IPS-15b (cell line): ENCODE results near the gene GGPS1.
"Not testable (repeated sequence)": the region's sequence is repeated elsewhere in the genome, so short reads cannot be mapped to it uniquely, and the experiment has no call there.

Source experiments
- H3K27me3 ChIP-seq: one replicate; pipeline ENCODE4 v1.6.1; 2013; ENCODE audit warnings: low read length; ENCODE audit not compliant: control insufficient read depth, insufficient read depth
- H3K36me3 ChIP-seq: one replicate; pipeline ENCODE4 v1.6.1; 2013; ENCODE audit warnings: low read length; ENCODE audit not compliant: control insufficient read depth, insufficient read depth
- H3K4me1 ChIP-seq: one replicate; pipeline ENCODE4 v1.6.1; 2013; ENCODE audit warnings: mild to moderate bottlenecking, low read length; ENCODE audit not compliant: control insufficient read depth, insufficient read depth
- H3K4me3 ChIP-seq: one replicate; pipeline ENCODE4 v1.5.1; 2013; ENCODE audit warnings: low read depth, low read length
- H3K9ac ChIP-seq: one replicate; pipeline ENCODE4 v1.6.1; 2013; ENCODE audit warnings: low read depth, mild to moderate bottlenecking, low read length
- H3K9me3 ChIP-seq: one replicate; pipeline ENCODE4 v1.6.1; 2013; ENCODE audit warnings: mild to moderate bottlenecking, low read length; ENCODE audit not compliant: control insufficient read depth, insufficient read depth

GGPS1 gene

DNA sequence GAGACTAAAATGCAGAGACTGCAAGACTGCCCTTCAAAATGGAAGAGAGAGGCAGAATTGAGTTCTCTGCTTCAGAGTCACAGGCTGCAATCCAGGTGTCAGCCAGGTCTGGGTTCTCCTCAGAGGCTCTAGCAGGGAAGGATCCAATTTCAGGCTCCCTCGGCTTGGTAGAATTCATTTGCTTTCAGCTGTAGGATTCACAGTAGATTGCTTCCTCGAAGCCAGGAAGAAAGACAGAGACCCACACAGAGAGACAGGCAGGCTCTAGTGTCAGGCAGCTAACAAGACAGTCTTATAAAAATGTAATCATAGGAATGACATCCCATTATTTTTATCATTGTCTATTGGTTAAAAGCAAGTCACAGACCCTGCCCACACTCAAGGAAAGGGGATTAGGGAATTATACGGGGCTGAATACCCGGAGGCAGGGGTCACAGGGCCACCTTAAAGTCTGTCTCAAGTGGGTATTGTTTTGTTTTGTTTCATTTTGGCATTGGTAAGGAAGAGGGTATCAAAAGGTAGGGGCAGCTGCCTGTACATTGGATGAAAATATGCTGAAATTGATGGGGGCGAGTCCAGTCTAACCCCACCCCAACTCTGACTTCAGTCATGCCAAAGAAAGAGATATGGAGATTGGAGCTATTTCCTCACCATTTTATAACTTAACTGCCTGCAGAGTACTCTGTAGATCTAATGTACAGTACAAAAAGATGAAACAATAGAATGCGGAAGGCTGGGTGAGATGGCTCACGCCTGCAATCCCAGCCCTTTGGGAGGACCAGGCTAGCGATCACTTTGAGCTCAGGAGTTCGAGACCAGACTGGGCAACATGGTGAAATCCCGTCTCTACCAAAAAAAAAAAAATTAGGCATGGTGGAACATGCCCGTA lies 29.4 kb downstream of the GGPS1 start:
- Histone ChIP-seq H3K9me3 (no peaks in the 10 kb centered on the region), H3K27me3 (no peaks in the 10 kb centered on the region), H3K4me3 (no peak overlapping the region), H3K36me3 (no peaks in the 10 kb centered on the region), H3K9ac (no peak overlapping the region), H3K4me1 (no peaks in the 10 kb centered on the region)

DNA sequence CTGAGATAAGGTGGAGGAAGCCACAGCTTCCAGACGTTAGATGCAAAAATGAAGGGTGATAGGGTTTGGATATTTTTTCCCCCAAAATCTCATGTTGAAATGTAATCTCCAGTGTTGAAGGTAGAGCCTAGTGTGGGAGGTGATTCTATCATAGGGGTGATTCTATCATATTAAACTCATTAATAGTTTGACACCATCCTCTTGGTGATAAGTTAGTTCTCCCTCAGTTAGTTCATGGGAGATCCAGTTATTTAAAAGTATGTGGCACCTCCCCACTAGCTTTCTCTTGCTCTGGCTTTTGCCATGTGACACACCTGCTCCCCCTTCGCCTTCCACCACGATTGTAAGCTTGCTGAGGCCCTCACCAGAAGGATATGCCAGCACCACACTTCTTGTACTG lies 30.5 kb downstream of the GGPS1 start:
- no peak overlapping the region for H3K9ac ChIP-seq
- no peaks in the 10 kb centered on the region for H3K27me3 ChIP-seq
- no peak overlapping the region for H3K4me3 ChIP-seq
- H3K4me1 ChIP-seq: no peaks in the 10 kb centered on the region
- H3K9me3 ChIP-seq: no peaks in the 10 kb centered on the region
- no peaks in the 10 kb centered on the region for H3K36me3 ChIP-seq

DNA sequence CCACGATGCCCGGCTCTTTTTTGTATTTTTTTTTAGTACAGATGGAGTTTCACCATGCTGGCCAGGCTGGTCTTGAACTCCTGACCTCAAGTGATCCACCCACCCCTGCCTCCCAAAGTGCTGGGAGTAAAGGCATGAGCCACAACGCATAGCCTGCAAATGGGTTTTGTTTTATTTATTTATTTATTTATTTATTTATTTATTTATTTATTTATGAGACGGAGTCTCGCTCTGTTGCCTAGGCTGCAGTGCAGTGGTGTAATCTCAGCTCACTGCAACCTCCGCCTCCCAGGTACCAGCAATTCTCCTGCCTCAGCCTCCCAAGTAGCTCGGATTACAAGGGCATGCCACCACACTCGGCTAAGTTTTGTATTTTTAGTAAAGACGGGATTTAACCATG lies 35.8 kb downstream of the GGPS1 start:
- not testable (repeated sequence) for H3K9ac ChIP-seq, H3K36me3 ChIP-seq, H3K9me3 ChIP-seq, H3K27me3 ChIP-seq, H3K4me1 ChIP-seq, H3K4me3 ChIP-seq

DNA sequence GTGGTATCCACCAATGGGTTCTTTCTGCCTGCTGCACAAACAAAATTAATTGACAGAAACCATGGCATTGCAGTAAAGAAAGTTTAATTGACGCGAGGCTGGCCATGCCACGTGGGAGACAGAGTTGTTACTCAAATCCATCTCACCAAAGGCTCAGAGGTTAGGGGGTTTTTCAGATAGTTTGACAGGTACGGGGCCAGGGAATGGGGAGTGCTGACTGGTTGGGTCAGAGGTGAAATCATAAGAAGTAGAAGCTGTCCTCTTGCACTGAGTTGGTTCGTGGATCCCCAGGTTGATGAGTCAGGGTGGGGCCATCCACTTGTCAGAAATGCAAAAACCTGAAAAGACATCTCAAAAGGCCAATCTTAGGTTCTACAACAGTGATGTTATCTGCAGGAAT lies 37.9 kb downstream of the GGPS1 start:
- H3K9ac ChIP-seq: no peak overlapping the region
- no peaks in the 10 kb centered on the region for H3K36me3 ChIP-seq
- no peaks in the 10 kb centered on the region for H3K4me1 ChIP-seq
- H3K27me3 ChIP-seq: no peaks in the 10 kb centered on the region
- no peak overlapping the region for H3K4me3 ChIP-seq
- H3K9me3 ChIP-seq: no peaks in the 10 kb centered on the region

DNA sequence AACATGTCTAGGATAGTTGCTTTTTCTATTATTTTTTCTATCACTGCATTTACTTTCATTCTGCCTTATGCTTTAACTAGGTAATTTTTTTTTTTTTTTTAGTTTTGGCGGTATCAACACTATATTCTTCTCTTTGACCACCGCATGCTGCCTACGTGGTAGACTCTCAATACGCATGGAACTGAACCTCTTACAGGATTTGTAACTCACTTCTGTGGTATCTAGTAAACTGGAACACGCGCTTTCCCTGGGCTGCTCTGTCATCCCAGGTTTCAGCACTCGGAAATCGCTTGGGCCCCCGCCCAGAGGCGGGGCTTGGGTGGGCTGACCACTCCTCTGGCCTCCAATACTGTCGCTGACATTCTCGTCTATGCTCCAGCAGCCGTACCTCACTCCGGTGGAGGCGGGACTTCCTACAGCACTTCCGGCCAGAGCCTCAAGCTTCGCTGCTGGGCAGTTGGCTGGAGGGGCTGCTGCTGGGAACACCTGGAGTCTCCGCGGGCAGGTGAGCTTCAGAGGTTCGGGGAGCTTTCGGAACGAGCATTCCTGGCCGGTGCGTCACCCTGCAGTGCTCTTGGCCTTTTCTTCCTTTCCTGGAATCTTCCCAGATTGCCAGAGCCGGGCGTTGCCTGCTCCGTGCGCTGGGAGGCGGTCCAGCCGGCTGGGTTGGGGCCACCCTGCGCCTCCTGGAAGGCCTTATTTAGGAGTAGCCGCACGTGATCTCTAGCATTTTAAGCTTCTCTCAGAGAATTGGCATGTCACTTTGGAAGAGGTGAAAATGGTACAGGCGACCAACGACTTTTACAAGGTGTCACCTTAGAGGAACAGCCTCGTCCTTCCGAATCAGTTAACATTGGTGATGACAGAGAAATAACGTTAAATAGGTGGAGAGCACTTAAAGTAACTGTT lies 38.9 kb downstream of the GGPS1 start, which contains the start of gene TBCE:
TSS of gene TBCE (plus strand) at position 428 of the 909 bp plus-strand sequence. CDS start 12,623 bp downstream, outside the sequence.
- Histone ChIP-seq H3K4me1 (no peaks in the 10 kb centered on the region), H3K36me3 (no peaks in the 10 kb centered on the region), H3K9ac (peak within 1 kb of the TSS; percentile 38), H3K9me3 (no peaks in the 10 kb centered on the region), H3K4me3 (peak within 1 kb of the TSS; percentile 61), H3K27me3 (no peaks in the 10 kb centered on the region)

DNA sequence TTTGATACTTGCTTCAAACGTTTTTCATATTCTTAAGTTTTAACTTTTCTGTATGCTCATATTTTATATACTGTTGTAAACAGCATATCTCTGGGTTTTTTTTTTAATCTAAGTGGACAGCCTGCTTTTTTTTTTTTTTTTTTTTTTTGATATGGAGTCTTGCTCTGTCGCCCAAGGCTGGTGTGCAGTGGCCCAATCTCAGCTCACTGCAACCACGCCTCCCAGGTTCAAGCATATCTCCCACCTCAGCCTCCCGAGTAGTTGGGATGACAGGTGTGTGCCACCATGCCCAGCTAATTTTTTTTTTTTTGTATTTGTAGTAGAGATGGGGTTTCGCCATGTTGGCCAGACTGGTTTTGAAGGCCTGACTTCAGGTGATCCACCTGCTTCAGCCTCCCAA lies 40.1 kb downstream of the GGPS1 start:
- no peaks in the 10 kb centered on the region for H3K4me1 ChIP-seq
- H3K9me3 ChIP-seq: no peaks in the 10 kb centered on the region
- no peak overlapping the region for H3K4me3 ChIP-seq
- H3K36me3 ChIP-seq: no peaks in the 10 kb centered on the region
- no peaks in the 10 kb centered on the region for H3K27me3 ChIP-seq
- H3K9ac ChIP-seq: no peak overlapping the region

DNA sequence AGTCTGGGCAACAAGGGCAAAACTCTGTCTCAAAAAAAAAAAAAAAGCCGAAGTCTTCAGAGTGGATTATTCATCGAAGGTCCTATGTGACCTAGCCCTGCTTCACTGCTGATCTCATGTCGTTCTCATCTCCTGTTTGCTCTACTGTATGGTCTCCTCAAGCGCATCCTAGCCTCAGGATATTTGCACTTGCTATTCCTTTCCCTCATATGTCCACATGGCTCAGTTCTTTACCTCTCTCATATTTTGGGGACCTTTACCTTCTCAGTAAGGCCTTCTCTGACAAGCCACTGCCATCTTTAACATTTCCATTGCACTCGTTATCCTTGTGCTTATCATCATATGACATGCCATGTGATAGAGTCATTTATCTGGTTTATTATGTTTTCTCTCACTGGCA lies 41.4 kb downstream of the GGPS1 start:
- Histone ChIP-seq H3K27me3 (no peaks in the 10 kb centered on the region), H3K4me3 (no peak overlapping the region), H3K9me3 (no peaks in the 10 kb centered on the region), H3K36me3 (no peaks in the 10 kb centered on the region), H3K4me1 (no peaks in the 10 kb centered on the region), H3K9ac (no peak overlapping the region)

DNA sequence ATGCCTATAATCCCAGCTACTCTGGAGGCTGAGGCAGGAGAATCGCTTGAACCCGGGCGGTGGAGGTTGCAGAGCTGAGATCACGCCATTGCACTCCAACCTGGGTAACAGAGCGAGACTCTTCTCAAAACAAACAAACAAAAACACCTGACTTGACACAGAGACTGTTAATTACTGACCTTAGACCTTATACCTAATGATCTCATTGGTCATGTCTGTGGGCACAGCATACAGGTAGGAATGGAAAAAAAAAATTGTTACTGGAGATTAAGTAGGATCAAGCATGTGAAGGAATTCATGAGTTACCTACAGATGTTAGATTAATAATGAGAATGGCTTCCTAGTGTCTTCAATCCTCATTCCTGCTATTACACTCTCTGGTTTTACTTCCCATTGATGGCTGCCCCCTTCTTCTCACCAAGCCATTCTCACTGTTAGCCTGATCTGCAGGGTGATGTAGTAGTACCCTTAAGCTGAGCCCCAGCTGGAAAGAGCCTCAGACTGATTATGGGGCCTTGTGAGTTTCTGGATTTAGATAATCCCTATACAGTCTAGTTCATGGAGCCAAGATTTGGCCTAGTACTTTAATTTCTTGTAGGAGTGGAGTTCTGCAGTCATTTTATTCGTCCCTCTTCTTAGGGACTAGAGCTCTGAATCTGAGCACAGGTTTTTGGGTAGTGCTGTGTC lies 47.7 kb downstream of the GGPS1 start:
- Histone ChIP-seq H3K36me3 (no peaks in the 10 kb centered on the region), H3K9ac (no peak overlapping the region), H3K9me3 (no peaks in the 10 kb centered on the region), H3K4me1 (no peaks in the 10 kb centered on the region), H3K27me3 (no peaks in the 10 kb centered on the region), H3K4me3 (no peak overlapping the region)

DNA sequence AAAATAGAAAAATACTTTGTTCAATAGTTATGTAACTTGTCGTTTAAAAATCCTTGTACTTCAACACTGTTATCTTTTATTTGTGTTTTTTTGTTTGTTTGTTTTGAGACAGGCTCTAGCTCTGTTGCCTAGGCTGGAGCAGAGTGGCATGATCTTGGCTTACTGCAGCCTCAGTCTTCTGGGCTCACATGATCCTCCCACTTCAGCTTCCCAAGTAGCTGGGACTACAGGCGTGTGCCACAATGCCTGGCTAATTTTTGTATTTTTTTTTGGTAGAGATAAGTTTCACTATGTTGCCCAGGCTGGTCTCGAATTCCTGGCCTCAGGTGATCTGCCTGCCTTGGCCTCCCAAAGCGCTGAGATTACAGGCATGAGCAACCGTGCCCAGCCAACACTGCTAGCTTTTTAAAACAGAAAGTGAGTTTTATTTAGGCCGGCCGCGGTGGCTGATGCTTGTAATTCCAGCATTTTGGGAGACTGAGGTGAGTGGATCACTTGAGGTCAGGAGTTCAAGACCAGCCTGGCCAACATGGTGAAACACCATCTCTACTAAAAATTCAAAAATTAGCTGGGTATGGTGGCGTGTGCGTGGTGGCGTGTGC lies 49.9 kb downstream of the GGPS1 start:
- not testable (repeated sequence) for H3K27me3 ChIP-seq, H3K36me3 ChIP-seq, H3K9me3 ChIP-seq

DNA sequence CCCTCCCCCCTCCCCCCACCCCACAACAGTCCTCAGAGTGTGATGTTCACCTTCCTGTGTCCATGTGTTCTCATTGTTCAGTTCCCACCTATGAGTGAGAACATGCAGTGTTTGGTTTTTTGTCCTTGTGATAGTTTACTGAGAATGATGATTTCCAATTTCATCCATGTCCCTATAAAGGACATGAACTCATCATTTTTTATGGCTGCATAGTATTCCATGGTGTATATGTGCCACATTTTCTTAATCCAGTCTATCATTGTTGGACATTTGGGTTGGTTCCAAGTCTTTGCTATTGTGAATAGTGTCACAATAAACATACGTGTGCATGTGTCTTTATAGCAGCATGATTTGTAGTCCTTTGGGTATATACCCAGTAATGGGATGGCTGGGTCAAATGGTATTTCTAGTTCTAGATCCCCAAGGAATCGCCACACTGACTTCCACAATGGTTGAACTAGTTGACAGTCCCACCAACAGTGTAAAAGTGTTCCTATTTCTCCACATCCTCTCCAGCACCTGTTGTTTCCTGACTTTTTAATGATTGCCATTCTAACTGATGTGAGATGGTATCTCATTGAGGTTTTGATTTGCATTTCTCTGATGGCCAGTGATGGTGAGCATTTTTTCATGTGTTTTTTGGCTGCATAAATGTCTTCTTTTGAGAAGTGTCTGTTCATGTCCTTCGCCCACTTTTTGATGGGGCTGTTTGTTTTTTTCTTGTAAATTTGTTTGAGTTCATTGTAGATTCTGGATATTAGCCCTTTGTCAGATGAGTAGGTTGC lies 53.8 kb downstream of the GGPS1 start:
- H3K36me3 ChIP-seq: not testable (repeated sequence)

More for the DNA sequence above, 49.9 kb downstream of the GGPS1 start:
- H3K9ac ChIP-seq, H3K4me3 ChIP-seq, H3K4me1 ChIP-seq: not testable (repeated sequence)

DNA sequence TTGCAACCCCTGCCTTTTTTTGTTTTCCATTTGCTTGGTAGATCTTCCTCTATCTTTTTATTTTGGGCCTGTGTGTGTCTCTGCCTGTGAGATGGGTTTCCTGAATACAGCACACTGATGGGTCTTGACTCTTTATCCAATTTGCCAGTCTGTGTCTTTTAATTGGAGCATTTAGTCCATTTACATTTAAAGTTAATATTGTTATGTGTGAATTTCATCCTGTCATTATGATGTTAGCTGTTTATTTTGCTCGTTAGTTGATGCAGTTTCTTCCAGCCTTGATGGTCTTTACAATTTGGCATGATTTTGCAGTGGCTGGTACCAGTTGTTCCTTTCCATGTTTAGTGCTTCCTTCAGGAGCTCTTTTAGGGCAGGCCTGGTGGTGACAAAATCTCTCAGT lies 57.3 kb downstream of the GGPS1 start:
- not testable (repeated sequence) for H3K27me3 ChIP-seq, H3K4me3 ChIP-seq, H3K9me3 ChIP-seq, H3K9ac ChIP-seq, H3K36me3 ChIP-seq, H3K4me1 ChIP-seq

More for the DNA sequence above, 53.8 kb downstream of the GGPS1 start:
- not testable (repeated sequence) for H3K9me3 ChIP-seq, H3K4me3 ChIP-seq, H3K9ac ChIP-seq, H3K4me1 ChIP-seq, H3K27me3 ChIP-seq
